B cell (primary cell): Measurements from ENCODE around the gene QRFP. TPM values are rescaled to one million over a fixed set of nuclear protein-coding genes. Genes with fewer than 3 reads are reported as not detected.

Source experiments
- ATAC-seq: fragments of 200-7000 bp; cut with Tn5 transposase; one replicate; pipeline ENCODE4 v1.10.0; 2021; ENCODE audit warnings: low read depth, mild to moderate bottlenecking, moderate number of reproducible peaks, moderate library complexity
- CTCF ChIA-PET: fragments of 350-600 bp; sonication (Branson Sonifier 250); formaldehyde crosslinking; loops from one replicate; lab custom pipeline; 2021; ENCODE audit warnings: antibody characterized with exemption, inconsistent platforms; lab: Charles Lee
- POLR2A ChIA-PET: fragments of 350-600 bp; sonication (Branson Sonifier 250); formaldehyde crosslinking; loops from one replicate; lab custom pipeline; 2021; ENCODE audit warnings: antibody characterized with exemption; lab: Charles Lee
- DNase-seq: peaks from one replicate; pipeline ENCODE4 v3.0.0; 2013
- H2AFZ ChIP-seq: 2 replicates; pipeline ENCODE4 v1.6.1; 2012; ENCODE audit warnings: mild to moderate bottlenecking, low read depth, low read length; ENCODE audit not compliant: insufficient read depth, poor library complexity, severe bottlenecking
- H3K27ac ChIP-seq, 2 donors: 1 replicate in 1 of 2; 2 replicates in 1 of 2; pipeline ENCODE4 v1.5.1; 2012 to 2013; ENCODE audit warnings: low read length in 2 of 2, mild to moderate bottlenecking in 2 of 2, moderate library complexity in 1 of 2
- H3K27me3 ChIP-seq, 4 experiments: fragments of 200-600 bp in 1 of 4; sonication (generic) in 1 of 4; replicated peaks in 1 of 4; 1 replicate in 2 of 4; 2 replicates in 2 of 4; pipeline versions ENCODE4 v1.6.1 to v1.7.0; 2013 to 2016; ENCODE audit warnings: low read length in 3 of 4, mild to moderate bottlenecking in 2 of 4, mixed read lengths in 1 of 4, moderate library complexity in 1 of 4; ENCODE audit not compliant: insufficient read depth in 4 of 4, control insufficient read depth in 3 of 4; ENCODE audit errors: control extremely low read depth in 1 of 4
- H3K36me3 ChIP-seq, 2 experiments: replicated peaks in 1 of 2; 1 replicate in 1 of 2; 2 replicates in 1 of 2; pipeline versions ENCODE4 v1.6.1 to v1.7.1; 2013; ENCODE audit warnings: low read length in 1 of 2; ENCODE audit not compliant: insufficient read depth in 2 of 2, control insufficient read depth in 1 of 2; ENCODE audit errors: control extremely low read depth in 1 of 2, extremely low read depth in 1 of 2
- H3K4me1 ChIP-seq, 2 donors: fragments of 200-600 bp in 1 of 2; sonication (generic) in 1 of 2; 1 replicate in 1 of 2; 2 replicates in 1 of 2; pipeline versions ENCODE4 v1.5.1 to v1.6.1; 2013 to 2017; ENCODE audit warnings: low read length in 2 of 2; ENCODE audit not compliant: control insufficient read depth in 2 of 2, insufficient read depth in 2 of 2
- H3K4me2 ChIP-seq: replicated peaks from 2 replicates; pipeline ENCODE3; 2012; ENCODE audit warnings: mild to moderate bottlenecking, low read depth, low read length; ENCODE audit not compliant: poor library complexity, severe bottlenecking
- H3K4me3 ChIP-seq, 5 experiments: fragments of 200-600 bp in 1 of 5; sonication (generic) in 1 of 5; 1 replicate in 3 of 5; 2 replicates in 2 of 5; pipeline versions ENCODE4 v1.5.1 to v1.7.0; 2011 to 2016; ENCODE audit warnings: low read length in 4 of 5, mild to moderate bottlenecking in 4 of 5, low read depth in 2 of 5, control low read depth in 1 of 5, moderate library complexity in 1 of 5; ENCODE audit not compliant: insufficient read depth in 1 of 5; ENCODE audit errors: control extremely low read depth in 1 of 5, extremely low read depth in 1 of 5
- H3K79me2 ChIP-seq: fragments of 200-600 bp; sonication (generic); one replicate; pipeline ENCODE4 v1.6.0; 2016; ENCODE audit warnings: low read length; ENCODE audit not compliant: control insufficient read depth, insufficient read depth
- H3K9ac ChIP-seq: fragments of 200-600 bp; sonication (generic); 2 replicates; pipeline ENCODE4 v1.6.1; 2017; ENCODE audit warnings: mild to moderate bottlenecking, low read length, moderate library complexity
- H3K9me3 ChIP-seq, 3 donors: one replicate each; pipeline versions ENCODE4 v1.6.1 to v1.7.1; 2013; ENCODE audit warnings: low read length in 2 of 3; ENCODE audit not compliant: control insufficient read depth in 2 of 3, insufficient read depth in 1 of 3; ENCODE audit errors: control extremely low read depth in 1 of 3
- H4K20me1 ChIP-seq: 2 replicates; pipeline ENCODE4 v1.6.0; 2012; ENCODE audit warnings: mild to moderate bottlenecking, low read length; ENCODE audit not compliant: insufficient read depth, control insufficient read depth, poor library complexity, severe bottlenecking
- H3K27ac Mint-ChIP-seq: one replicate; pipeline ENCODE4 v1.8.0; 2021; ENCODE audit warnings: mixed read lengths
- H3K27me3 Mint-ChIP-seq: one replicate; pipeline ENCODE4 v1.8.0; 2021; ENCODE audit warnings: mixed read lengths
- H3K4me1 Mint-ChIP-seq: one replicate; pipeline ENCODE4 v1.8.0; 2021; ENCODE audit warnings: mixed read lengths
- H3K4me3 Mint-ChIP-seq: one replicate; pipeline ENCODE4 v1.8.0; 2021; ENCODE audit warnings: mixed read lengths
- H3K9me3 Mint-ChIP-seq: one replicate; pipeline ENCODE4 v1.8.0; 2022; ENCODE audit warnings: mixed read lengths; ENCODE audit not compliant: insufficient read depth
- CTCF ChIP-seq: fragments of 200-600 bp; IDR thresholded peaks from one replicate; pipeline ENCODE4 v1.8.0; 2022; ENCODE audit warnings: antibody characterized with exemption, mild to moderate bottlenecking
- EZH2 ChIP-seq: IDR thresholded peaks from 2 replicates; pipeline ENCODE4 v1.6.1; 2012; ENCODE audit warnings: borderline replicate concordance, low read depth, mild to moderate bottlenecking, moderate library complexity, low read length; ENCODE audit not compliant: insufficient read depth, poor library complexity, severe bottlenecking
- WGBS: methylation state at CpG from one replicate; pipeline ENCODE4 v1.1.5; 2013; ENCODE audit warnings: missing lambda C conversion rate; ENCODE audit not compliant: insufficient coverage; 5-methylcytosine and 5-hydroxymethylcytosine counted together
- intact Hi-C: fragments of 100-400 bp; cut with micrococcal nuclease; formaldehyde crosslinking; loops from one replicate; pipeline ENCODE4 v1.10.0; 2022
- polyA plus RNA-seq: library from polyadenylated mRNA; depleted of rRNA; stranded (reverse); fragments of >200 nt; gene quantifications from 2 replicates; pipeline ENCODE4 v1.2.3, GENCODE V29; 2012
- total RNA-seq, 2 donors: library from RNA; stranded (reverse); fragments of 120-200 nt in 1 of 2; gene quantifications; 1 replicate in 1 of 2; 2 replicates in 1 of 2; pipeline versions ENCODE4 v1.2.3 to v1.2.4, GENCODE V29; 2013 to 2022

The QRFP gene
- total and polyA plus RNA-seq, 2 donors (not counting 1 experiment from before 2014, with no cell fraction given): 0.07 TPM; not detected in 1

GRCh38 chr9:130895481-130896232, 955 bp downstream of the QRFP start:
- H3K36me3 ChIP-seq: no peaks in the 10 kb centered on the region
- no peaks in the 10 kb centered on the region for H3K9me3 Mint-ChIP-seq
- no peaks in the 10 kb centered on the region for H3K9me3 ChIP-seq
- H3K4me2 ChIP-seq: no peak overlapping the region
- ATAC-seq (no peak), DNase-seq (no peak)
- no peaks in the 10 kb centered on the region for H4K20me1 ChIP-seq
- intact Hi-C loops: no loop called here
- H3K79me2 ChIP-seq: no peaks in the 10 kb centered on the region
- ChIA-PET POLR2A (no interaction called here), CTCF (no interaction called here)
- H3K4me3 ChIP-seq: no peak overlapping the region
- H3K27ac ChIP-seq: no peak overlapping the region
- H3K27ac Mint-ChIP-seq: no peak overlapping the region
- no peaks in the 10 kb centered on the region for H3K27me3 Mint-ChIP-seq
- peaks cover 0 to 10% of the 10 kb centered on the region in 2 donors for H3K4me1 ChIP-seq
- H2AFZ ChIP-seq: no peak overlapping the region
- H3K27me3 ChIP-seq: peaks cover 0 to 8% (median 0%) of the 10 kb centered on the region in 4 experiments
- H3K4me3 Mint-ChIP-seq: no peak overlapping the region
- 91% methylated on average over 24 of the region's 24 CpGs for WGBS
- H3K4me1 Mint-ChIP-seq: peaks cover 6% of the 10 kb centered on the region
- TF ChIP-seq CTCF (no peak), EZH2 (no peak)
- H3K9ac ChIP-seq: no peak overlapping the region

- peaks cover 0 to 3% (median 0%) of the 10 kb centered on the region in 4 experiments for H3K27me3 ChIP-seq
- H3K4me2 ChIP-seq: no peak overlapping the region
- TF ChIP-seq CTCF (no peak), EZH2 (no peak)
- H3K4me1 ChIP-seq: peaks cover 0 to 10% of the 10 kb centered on the region in 2 donors
- CTCF ChIA-PET: interaction anchor here (2.1 kb wide), 1 partner anchor 152 kb away, joined by 12 read pairs; no protein-coding TSS in a partner anchor
- no peak overlapping the region for H3K4me3 ChIP-seq
- DNase-seq (no peak), ATAC-seq (no peak)
- no peak overlapping the region for H2AFZ ChIP-seq
- no peaks in the 10 kb centered on the region for H3K9me3 ChIP-seq
- Mint-ChIP-seq H3K4me3 (no peak overlapping the region), H3K4me1 (peaks cover 6% of the 10 kb centered on the region), H3K27me3 (no peaks in the 10 kb centered on the region), H3K27ac (no peak overlapping the region), H3K9me3 (no peaks in the 10 kb centered on the region)
- 94% methylated on average over 9 of the region's 9 CpGs for WGBS
- peaks cover 0 to 4% of the 10 kb centered on the region in 2 experiments for H3K36me3 ChIP-seq
- no peak overlapping the region for H3K9ac ChIP-seq
- intact Hi-C loops: no loop called here
- H4K20me1 ChIP-seq: no peaks in the 10 kb centered on the region
- H3K27ac ChIP-seq: no peak overlapping the region
- H3K79me2 ChIP-seq: no peaks in the 10 kb centered on the region
- POLR2A ChIA-PET: no interaction called here
Measured at GRCh38 chr9:130895038-130895437, 1.6 kb downstream of the QRFP start.
